HL-60 (cell line): ENCODE results near the gene AMHR2.
"Not testable (repeated sequence)": the region's sequence is repeated elsewhere in the genome, so short reads cannot be mapped to it uniquely, and the experiment has no call there.

ENCODE experiments used
- DNase-seq, 2 experiments: peaks; one replicate each; pipeline ENCODE4 v3.0.0-alpha.2; 2010 to 2020; ENCODE audit warnings: low read depth in 1 of 2, low spot score in 1 of 2
- H3K27ac ChIP-seq: fragments of 250-450 bp; sonication (Bioruptor Pico); replicated peaks from 2 replicates; pipeline ENCODE4 v1.5.1; 2020; ENCODE audit warnings: mild to moderate bottlenecking, moderate library complexity
- H3K27me3 ChIP-seq: fragments of 250-450 bp; sonication (Bioruptor Pico); 2 replicates; pipeline ENCODE4 v1.5.1; 2021; ENCODE audit warnings: mild to moderate bottlenecking, moderate library complexity; ENCODE audit not compliant: insufficient read depth, poor library complexity, severe bottlenecking
- H3K4me3 ChIP-seq: replicated peaks from 2 replicates; pipeline ENCODE4 v1.5.1; 2011; ENCODE audit warnings: mild to moderate bottlenecking, control low read depth, low read length; ENCODE audit not compliant: insufficient read depth
- CTCF ChIP-seq: IDR thresholded peaks from one replicate; pipeline ENCODE4 v1.5.1; 2011; ENCODE audit warnings: low read length, control low read depth, inconsistent platforms; ENCODE audit not compliant: insufficient read depth
- GABPA ChIP-seq: IDR thresholded peaks from 2 replicates; pipeline ENCODE4 v1.6.1; 2012; ENCODE audit warnings: low read depth
- POLR2AphosphoS5 ChIP-seq: IDR thresholded peaks from 2 replicates; pipeline ENCODE4 v1.6.1; 2012; ENCODE audit warnings: low read depth
- REST ChIP-seq: IDR thresholded peaks from 2 replicates; pipeline ENCODE4 v1.6.1; 2012; ENCODE audit warnings: low read depth; ENCODE audit not compliant: insufficient replicate concordance
- SPI1 ChIP-seq: IDR thresholded peaks from 2 replicates; pipeline ENCODE4 v1.6.1; 2012; ENCODE audit warnings: low read depth, mild to moderate bottlenecking, borderline replicate concordance

AMHR2 gene

GRCh38 chr12:53414756-53415417, 8.8 kb upstream of the AMHR2 start:
- no peak for TF ChIP-seq GABPA
- no peak for TF ChIP-seq POLR2AphosphoS5
- no peak for TF ChIP-seq REST
- no peak for TF ChIP-seq SPI1
- TF ChIP-seq CTCF, result no peak
- no peaks in the 10 kb centered on the region for H3K27me3 ChIP-seq
- no peak overlapping the region for H3K4me3 ChIP-seq
- no peak overlapping the region for H3K27ac ChIP-seq
- no peak for DNase-seq

- not testable (repeated sequence) for H3K4me3 ChIP-seq, DNase-seq, H3K27ac ChIP-seq, H3K27me3 ChIP-seq
Observed at GRCh38 chr12:53415752-53416389, 7.8 kb upstream of the AMHR2 start.

- H3K27ac ChIP-seq, result peak overlapping the region; percentile 58
- DNase-seq, result peak; percentile 50 to 58
- TF ChIP-seq SPI1, result peak; percentile 55; the same call in 1 of the 2 replicates
- not testable (repeated sequence) for H3K27me3 ChIP-seq, H3K4me3 ChIP-seq
Observed at GRCh38 chr12:53417291-53417816, 6.3 kb upstream of the AMHR2 start.

GRCh38 chr12:53418221-53418620, 5.4 kb upstream of the AMHR2 start:
- no peak for TF ChIP-seq CTCF
- no peak for TF ChIP-seq REST
- TF ChIP-seq POLR2AphosphoS5, result no peak
- TF ChIP-seq SPI1, result no peak
- no peak for TF ChIP-seq GABPA
- Histone ChIP-seq H3K27me3 (no peaks in the 10 kb centered on the region), H3K27ac (no peak overlapping the region), H3K4me3 (no peak overlapping the region)
- DNase-seq, result no peak
